SU-DHL-6 (cell line): ENCODE data around the gene NFIX.

Source experiments
- H2AFZ ChIP-seq: fragments of 200-600 bp; sonication (generic); 2 replicates; pipeline ENCODE4 v1.6.1; 2014; ENCODE audit warnings: low read depth, mild to moderate bottlenecking, moderate library complexity, mixed read lengths, antibody characterized with exemption, low read length; ENCODE audit not compliant: severe bottlenecking
- H3F3A ChIP-seq: fragments of 200-600 bp; shearing (Covaris generic); 2 replicates; pipeline ENCODE4 v1.6.0; 2016; ENCODE audit warnings: antibody characterized with exemption, mild to moderate bottlenecking; ENCODE audit not compliant: insufficient read depth
- H3K27ac ChIP-seq: fragments of 200-600 bp; sonication (generic); 2 replicates; pipeline ENCODE4 v1.5.1; 2016; ENCODE audit warnings: low read depth, mild to moderate bottlenecking, low read length, moderate library complexity, mixed read lengths
- H3K27me3 ChIP-seq: fragments of 200-600 bp; sonication (generic), shearing (Covaris generic); 2 replicates; pipeline ENCODE4 v1.6.0; 2014; ENCODE audit warnings: mild to moderate bottlenecking, low read length
- H3K36me3 ChIP-seq: fragments of 200-600 bp; sonication (generic); 2 replicates; pipeline ENCODE4 v1.6.1; 2014; ENCODE audit warnings: mild to moderate bottlenecking, low read length, mixed read lengths
- H3K4me2 ChIP-seq: fragments of 300-600, 200-600 bp; shearing (Covaris generic), sonication (generic); 2 replicates; pipeline ENCODE4 v1.6.0; 2014; ENCODE audit warnings: low read length, low read depth, mild to moderate bottlenecking; ENCODE audit not compliant: poor library complexity, severe bottlenecking
- H3K4me3 ChIP-seq: fragments of 200-600 bp; sonication (generic); 2 replicates; pipeline ENCODE4 v1.5.1; 2014; ENCODE audit warnings: antibody characterized with exemption, low read length, mild to moderate bottlenecking, mixed read lengths; ENCODE audit not compliant: insufficient read depth, poor library complexity, severe bottlenecking
- H3K79me2 ChIP-seq: fragments of 200-600 bp; sonication (generic); 2 replicates; pipeline ENCODE4 v1.6.1; 2014; ENCODE audit warnings: mild to moderate bottlenecking, low read length, moderate library complexity; ENCODE audit not compliant: insufficient read depth
- H3K9ac ChIP-seq: fragments of 200-600 bp; sonication (generic); 2 replicates; pipeline ENCODE4 v1.7.0; 2014; ENCODE audit warnings: mild to moderate bottlenecking, low read length
- H3K9me2 ChIP-seq: fragments of 200-600 bp; sonication (generic); replicated peaks from 2 replicates; pipeline ENCODE4 v1.6.1; 2014; ENCODE audit warnings: low read length; ENCODE audit not compliant: insufficient read depth
- H3K9me3 ChIP-seq: fragments of 200-600 bp; sonication (generic); 2 replicates; pipeline ENCODE4 v1.6.1; 2014; ENCODE audit warnings: low read length, mixed read lengths; ENCODE audit not compliant: insufficient read depth
- H4K20me1 ChIP-seq: fragments of 200-600 bp; sonication (generic); 2 replicates; pipeline ENCODE4 v1.6.1; 2014; ENCODE audit warnings: low read depth, mild to moderate bottlenecking, antibody characterized with exemption, low read length, moderate library complexity, mixed read lengths
- CTCF ChIP-seq: fragments of 200-600 bp; sonication (generic); IDR thresholded peaks from one replicate; pipeline ENCODE4 v1.5.1; 2017; ENCODE audit warnings: antibody characterized with exemption, mild to moderate bottlenecking, low read length, moderate library complexity; ENCODE audit not compliant: insufficient read depth, poor library complexity, severe bottlenecking
- EZH2phosphoT487 ChIP-seq: fragments of 200-600 bp; sonication (generic), shearing (Covaris generic); conservative IDR thresholded peaks from 2 replicates; pipeline ENCODE4 v1.6.1; 2018; ENCODE audit warnings: mild to moderate bottlenecking, antibody characterized with exemption, low read length, moderate library complexity, mixed read lengths

NFIX gene

GRCh38 chr19:13057147-13057572 is 61.9 kb downstream of the NFIX start:
- no peak overlapping the region for H3K9ac ChIP-seq
- no peak overlapping the region for H3K4me2 ChIP-seq
- no peaks in the 10 kb centered on the region for H3K79me2 ChIP-seq
- no peaks in the 10 kb centered on the region for H4K20me1 ChIP-seq
- TF ChIP-seq EZH2phosphoT487 (no peak), CTCF (no peak)
- H3K27ac ChIP-seq, result no peak overlapping the region
- H3K9me2 ChIP-seq, result no peaks in the 10 kb centered on the region
- no peaks in the 10 kb centered on the region for H3F3A ChIP-seq
- no peaks in the 10 kb centered on the region for H3K36me3 ChIP-seq
- H3K9me3 ChIP-seq, result no peaks in the 10 kb centered on the region
- H3K27me3 ChIP-seq, result no peaks in the 10 kb centered on the region
- H3K4me3 ChIP-seq, result no peak overlapping the region
- no peak overlapping the region for H2AFZ ChIP-seq

GRCh38 chr19:13057744-13058143 is 62.5 kb downstream of the NFIX start:
- H3K27me3 ChIP-seq, result no peaks in the 10 kb centered on the region
- no peaks in the 10 kb centered on the region for H3K9me2 ChIP-seq
- TF ChIP-seq EZH2phosphoT487 (no peak), CTCF (no peak)
- no peaks in the 10 kb centered on the region for H3K9me3 ChIP-seq
- H3K4me2 ChIP-seq, result no peak overlapping the region
- no peaks in the 10 kb centered on the region for H3K79me2 ChIP-seq
- no peaks in the 10 kb centered on the region for H3F3A ChIP-seq
- H3K9ac ChIP-seq, result no peak overlapping the region
- no peak overlapping the region for H3K27ac ChIP-seq
- no peaks in the 10 kb centered on the region for H4K20me1 ChIP-seq
- no peak overlapping the region for H2AFZ ChIP-seq
- no peak overlapping the region for H3K4me3 ChIP-seq
- H3K36me3 ChIP-seq, result no peaks in the 10 kb centered on the region

- Histone ChIP-seq H3K4me2 (no peak overlapping the region), H3K9me2 (no peaks in the 10 kb centered on the region), H3K79me2 (no peaks in the 10 kb centered on the region), H3K9ac (no peak overlapping the region), H3K9me3 (no peaks in the 10 kb centered on the region), H3K27ac (no peak overlapping the region), H4K20me1 (no peaks in the 10 kb centered on the region), H3F3A (no peaks in the 10 kb centered on the region), H2AFZ (no peak overlapping the region), H3K36me3 (no peaks in the 10 kb centered on the region), H3K27me3 (no peaks in the 10 kb centered on the region), H3K4me3 (no peak overlapping the region)
- no peak for TF ChIP-seq CTCF
- no peak for TF ChIP-seq EZH2phosphoT487
Measured at GRCh38 chr19:13058951-13059660, 63.8 kb downstream of the NFIX start.
